ENCODE data around the gene ANXA3.

ANXA3 gene

DNA sequence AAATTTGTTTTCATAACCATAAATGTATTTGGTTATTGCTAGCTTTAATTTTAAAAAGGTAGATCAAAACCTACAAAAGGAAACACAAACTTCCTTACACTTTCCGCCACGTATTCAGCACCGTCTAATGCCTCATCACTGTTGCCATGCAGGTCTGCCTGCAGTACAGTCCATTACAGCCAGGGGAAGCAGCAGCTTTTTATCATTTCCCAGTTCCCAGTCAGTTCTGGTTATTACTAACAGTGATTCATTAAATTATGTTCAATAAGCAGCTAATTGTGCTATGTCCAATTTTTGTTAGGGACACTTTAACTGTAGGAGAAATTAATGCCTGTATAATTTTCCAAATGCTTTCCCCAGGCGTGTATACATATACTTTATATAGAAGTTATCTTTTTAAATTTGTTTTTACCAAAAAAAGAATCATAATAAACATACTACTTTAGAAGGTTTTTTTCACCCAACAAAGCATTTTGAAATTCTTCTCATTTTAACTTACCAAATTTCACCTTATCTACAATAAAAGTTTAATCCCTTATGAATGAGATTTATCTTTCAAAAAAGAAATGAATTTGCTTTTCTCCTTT, 93.3 kb downstream of the ANXA3 start:
- H3K36me3 Mint-ChIP-seq (ENCODE audit: low read depth) = peaks cover 15% of the 10 kb centered on the region
- intact Hi-C loops (cut with micrococcal nuclease) = no loop called here
- H3K9me3 Mint-ChIP-seq = no peaks in the 10 kb centered on the region
- H3K27ac Mint-ChIP-seq = peak overlapping the region; percentile 94
- peaks cover 67% of the 10 kb centered on the region for H3K4me1 Mint-ChIP-seq (ENCODE audit: low read depth)
- peak overlapping the region; percentile 40 for H3K4me3 Mint-ChIP-seq
- H3K27me3 Mint-ChIP-seq = no peaks in the 10 kb centered on the region

DNA sequence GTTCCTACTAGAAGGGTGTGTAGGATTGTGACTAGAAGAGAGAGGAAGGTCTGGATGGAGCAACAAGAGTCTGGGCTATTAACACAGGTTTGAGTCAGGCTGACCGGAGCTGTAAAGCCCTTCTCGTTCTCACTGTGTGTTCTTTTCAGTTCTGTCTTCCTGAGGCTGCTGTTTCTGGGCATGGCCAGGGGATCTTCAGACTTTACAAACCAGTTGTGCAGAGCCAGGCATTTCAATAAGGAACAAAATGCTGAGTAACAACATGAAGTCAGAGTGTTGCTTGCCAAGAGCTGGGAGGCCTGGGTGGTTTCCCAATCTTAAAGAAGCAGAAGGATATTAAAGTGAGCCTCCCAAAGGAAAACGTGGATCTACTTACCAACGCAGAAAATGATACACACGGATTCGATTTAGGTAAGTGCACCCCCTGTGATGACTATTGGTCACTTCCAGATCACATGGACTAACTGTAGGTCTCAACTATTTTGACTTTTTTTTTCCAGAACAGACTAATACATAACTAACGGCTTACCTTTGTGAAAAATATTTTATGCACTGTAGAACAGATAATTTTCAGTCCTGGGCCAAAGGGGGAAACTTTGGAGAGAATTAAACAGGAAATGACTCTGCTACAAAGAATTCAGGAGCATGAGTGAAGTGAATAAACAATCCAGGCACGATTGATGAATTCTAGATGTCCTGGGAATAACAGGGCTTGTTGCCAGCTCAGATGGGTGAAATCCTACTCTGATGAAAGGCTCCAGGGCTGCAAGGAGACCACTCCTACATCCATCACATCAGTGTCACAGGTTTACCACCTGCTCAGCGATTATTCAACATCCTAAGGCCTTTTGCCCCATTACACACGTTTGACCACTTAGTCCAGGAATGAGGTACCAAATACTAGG, 94.5 kb downstream of the ANXA3 start:
- peaks cover 72% of the 10 kb centered on the region for H3K4me1 Mint-ChIP-seq (ENCODE audit: low read depth)
- peak overlapping the region; percentile 94 for H3K27ac Mint-ChIP-seq
- no peaks in the 10 kb centered on the region for H3K27me3 Mint-ChIP-seq
- H3K9me3 Mint-ChIP-seq = no peaks in the 10 kb centered on the region
- intact Hi-C loops (cut with micrococcal nuclease) = loop anchor here (1.0 kb wide), 2 partner anchors 11 to 130 kb away; partner anchors contain the start of gene BMP2K
- peaks cover 28% of the 10 kb centered on the region for H3K36me3 Mint-ChIP-seq (ENCODE audit: low read depth)
- H3K4me3 Mint-ChIP-seq = peak overlapping the region; percentile 66

GRCh38 chr4:78647272-78647671, 95.7 kb downstream of the ANXA3 start:
- Mint-ChIP-seq H3K4me3 (peak overlapping the region; percentile 40), H3K27ac (peak overlapping the region; percentile 94), H3K9me3 (no peaks in the 10 kb centered on the region), H3K36me3 (ENCODE audit: low read depth) (peaks cover 39% of the 10 kb centered on the region), H3K4me1 (ENCODE audit: low read depth) (peaks cover 64% of the 10 kb centered on the region), H3K27me3 (no peaks in the 10 kb centered on the region)
- intact Hi-C loops (cut with micrococcal nuclease) = no loop called here

DNA sequence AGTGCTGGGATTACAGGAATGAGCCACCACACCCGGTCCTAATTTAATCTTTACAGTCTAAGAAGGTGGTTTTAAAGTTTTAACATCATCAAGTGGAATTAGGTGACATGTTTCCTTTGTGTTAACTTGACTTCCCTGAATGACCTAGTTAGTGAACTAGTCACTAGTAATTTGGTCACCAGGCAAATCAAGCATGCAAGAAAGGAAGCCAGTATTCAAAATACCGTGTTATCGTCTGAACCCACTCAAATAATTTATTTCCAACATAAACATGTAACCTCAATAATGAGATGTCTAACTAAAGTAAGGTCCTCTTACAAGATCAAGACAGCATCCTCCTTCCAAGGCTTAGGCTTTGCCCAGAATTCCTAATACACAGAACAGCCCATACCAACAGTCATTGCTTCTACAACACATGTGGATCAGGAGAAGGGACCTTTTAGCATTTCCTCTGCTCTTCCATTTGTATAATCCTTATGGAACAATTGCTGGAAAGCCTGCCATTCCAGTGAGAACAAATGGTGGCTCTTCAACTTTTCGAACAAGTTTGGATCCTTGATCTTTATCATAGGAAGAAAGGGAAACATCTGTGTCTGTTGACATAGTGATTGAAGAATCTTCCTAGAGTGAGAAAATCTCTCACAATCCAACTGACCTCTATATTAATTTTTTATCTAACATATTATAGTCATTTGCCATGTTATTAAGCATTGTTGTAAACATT, 97.2 kb downstream of the ANXA3 start:
- peak overlapping the region; percentile 77 for H3K4me3 Mint-ChIP-seq

DNA sequence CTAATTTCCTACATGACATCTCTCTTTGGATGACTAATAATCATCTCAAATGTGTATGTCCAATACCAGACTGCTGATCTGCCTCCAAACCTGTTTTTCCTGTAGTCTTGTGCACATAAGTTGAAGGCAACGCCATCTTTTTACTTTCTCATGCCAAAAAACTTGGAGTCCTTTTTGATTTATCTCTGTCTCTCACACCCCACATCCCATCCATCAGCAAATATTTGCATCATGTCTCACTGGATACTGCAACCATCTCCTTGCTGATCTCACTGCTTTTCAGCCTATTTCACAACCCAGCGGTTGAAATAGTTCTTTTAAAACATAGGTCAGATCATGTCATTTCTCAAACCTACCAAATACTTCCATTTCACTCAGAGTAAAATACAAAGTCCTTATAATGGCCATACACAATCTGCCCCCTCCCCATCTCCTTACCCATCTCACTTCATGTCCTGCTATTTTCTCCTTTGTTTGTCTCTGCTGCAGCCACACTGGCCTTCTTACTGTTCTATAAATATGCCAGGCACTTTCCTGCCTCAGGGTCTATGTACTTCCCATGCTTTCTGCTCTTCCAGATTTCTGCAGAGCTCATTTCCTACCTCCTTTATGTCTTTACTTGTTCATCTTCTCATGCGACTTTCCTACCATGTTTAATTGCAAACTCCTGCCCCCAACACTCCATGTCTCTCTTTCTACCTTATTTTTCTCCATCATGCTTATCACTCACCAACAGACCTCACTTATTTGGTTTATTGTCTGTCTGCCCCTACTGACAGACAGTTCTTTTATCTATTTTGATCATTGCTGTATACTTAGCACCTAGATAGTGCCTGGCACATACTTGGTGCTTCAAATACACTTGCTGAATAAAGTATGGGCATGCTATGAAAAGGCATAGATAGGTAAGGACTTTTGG, 98.8 kb downstream of the ANXA3 start:
- peaks cover 68% of the 10 kb centered on the region for H3K4me1 Mint-ChIP-seq (ENCODE audit: low read depth)
- no peaks in the 10 kb centered on the region for H3K27me3 Mint-ChIP-seq
- intact Hi-C loops (cut with micrococcal nuclease) = no loop called here
- no peaks in the 10 kb centered on the region for H3K9me3 Mint-ChIP-seq
- peaks cover 50% of the 10 kb centered on the region for H3K36me3 Mint-ChIP-seq (ENCODE audit: low read depth)
- no peak overlapping the region for H3K4me3 Mint-ChIP-seq
- peak overlapping the region; percentile 39 for H3K27ac Mint-ChIP-seq

More for the DNA sequence above, 97.2 kb downstream of the ANXA3 start:
- Mint-ChIP-seq H3K36me3 (ENCODE audit: low read depth) (peaks cover 50% of the 10 kb centered on the region), H3K27me3 (no peaks in the 10 kb centered on the region), H3K27ac (peak overlapping the region; percentile 84), H3K4me1 (ENCODE audit: low read depth) (peaks cover 61% of the 10 kb centered on the region), H3K9me3 (no peaks in the 10 kb centered on the region)
- intact Hi-C loops (cut with micrococcal nuclease) = no loop called here

DNA sequence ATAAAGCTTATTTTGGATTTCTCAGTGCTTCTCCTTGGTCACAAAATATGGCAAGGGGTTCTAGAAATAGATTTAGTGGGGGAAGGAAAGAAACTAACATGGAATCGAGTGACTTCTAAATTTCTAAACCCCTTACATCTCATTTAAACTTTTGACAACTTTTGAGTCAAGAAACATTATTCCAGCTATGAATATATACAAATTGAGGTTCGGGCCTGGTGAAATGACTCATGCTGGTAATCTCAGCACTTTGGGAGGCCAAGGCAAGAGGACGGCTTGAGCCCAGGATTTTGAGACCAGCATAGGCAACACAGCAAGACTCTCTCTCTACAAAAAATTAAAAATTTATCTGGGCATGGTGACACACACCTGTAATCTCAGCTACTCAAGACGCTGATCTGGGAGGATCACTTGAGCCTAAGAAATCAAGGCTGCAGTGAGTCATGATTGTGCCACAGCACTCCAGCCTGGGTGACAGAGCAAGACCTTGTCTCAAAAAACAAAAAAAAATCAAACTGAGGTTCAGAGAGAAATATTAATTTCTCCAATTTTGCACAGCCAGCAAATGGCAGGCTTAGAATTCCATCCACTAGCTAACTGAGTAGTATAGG, 99.8 kb downstream of the ANXA3 start:
- Mint-ChIP-seq H3K4me3 (no peak overlapping the region), H3K27me3 (no peaks in the 10 kb centered on the region), H3K9me3 (no peaks in the 10 kb centered on the region), H3K36me3 (ENCODE audit: low read depth) (peaks cover 50% of the 10 kb centered on the region), H3K4me1 (ENCODE audit: low read depth) (peaks cover 66% of the 10 kb centered on the region), H3K27ac (no peak overlapping the region)
- intact Hi-C loops (cut with micrococcal nuclease) = no loop called here

DNA sequence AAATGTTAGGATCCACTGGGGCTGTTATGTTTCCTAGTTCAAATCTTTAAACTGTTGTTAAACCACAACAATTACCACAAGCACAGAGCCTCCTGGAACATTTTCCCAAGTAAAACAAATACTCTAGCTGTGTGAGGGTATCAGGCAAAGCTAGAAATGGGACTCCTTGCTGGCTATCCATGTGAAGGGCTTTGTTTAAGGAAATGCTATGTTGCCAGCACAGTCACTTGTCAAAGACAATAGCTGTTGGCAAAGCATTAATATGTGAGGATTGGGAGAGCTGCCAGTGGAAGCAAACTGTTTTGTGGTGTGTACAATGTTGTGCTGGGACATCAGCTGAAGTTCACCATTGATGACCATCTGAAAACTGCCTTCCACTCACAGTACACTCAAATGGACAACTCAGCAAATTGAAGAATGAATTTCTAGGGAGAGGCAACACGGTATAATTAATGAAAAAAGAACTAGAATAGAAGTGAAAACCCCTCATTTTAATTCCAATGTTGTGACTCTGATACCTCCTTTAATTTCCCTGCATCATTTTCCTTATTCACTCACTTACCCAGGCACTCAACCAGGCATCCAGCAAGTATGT, 100.8 kb downstream of the ANXA3 start:
- Mint-ChIP-seq H3K27ac (peak overlapping the region; percentile 54), H3K4me3 (no peak overlapping the region), H3K36me3 (ENCODE audit: low read depth) (peaks cover 50% of the 10 kb centered on the region), H3K4me1 (ENCODE audit: low read depth) (peaks cover 73% of the 10 kb centered on the region), H3K9me3 (no peaks in the 10 kb centered on the region), H3K27me3 (no peaks in the 10 kb centered on the region)
- intact Hi-C loops (cut with micrococcal nuclease) = no loop called here

DNA sequence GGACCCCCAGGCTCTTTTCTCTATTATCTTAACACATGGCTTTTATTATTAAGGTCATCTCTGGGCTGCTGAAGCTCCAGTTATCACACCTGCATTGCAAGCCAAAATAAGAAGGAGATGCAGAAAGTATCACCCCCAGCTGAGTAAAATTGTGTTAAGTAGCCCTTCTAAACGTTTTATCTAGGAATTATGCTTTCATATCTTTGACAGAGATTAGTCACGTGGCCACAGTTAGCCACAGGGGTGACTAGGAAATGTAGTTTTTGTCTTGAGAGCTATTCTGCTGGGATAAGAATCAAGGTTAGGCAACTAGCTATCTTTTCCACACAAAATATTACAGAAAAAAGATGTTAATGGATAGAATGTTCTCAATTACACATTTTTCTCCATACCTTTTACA, 102.1 kb downstream of the ANXA3 start:
- Mint-ChIP-seq H3K27ac (no peak overlapping the region), H3K36me3 (ENCODE audit: low read depth) (peaks cover 47% of the 10 kb centered on the region), H3K9me3 (no peaks in the 10 kb centered on the region), H3K27me3 (no peaks in the 10 kb centered on the region), H3K4me1 (ENCODE audit: low read depth) (peaks cover 74% of the 10 kb centered on the region), H3K4me3 (no peak overlapping the region)
- intact Hi-C loops (cut with micrococcal nuclease) = no loop called here

- intact Hi-C loops (cut with micrococcal nuclease) = no loop called here
- peaks cover 48% of the 10 kb centered on the region for H3K36me3 Mint-ChIP-seq (ENCODE audit: low read depth)
- no peaks in the 10 kb centered on the region for H3K9me3 Mint-ChIP-seq
- peak overlapping the region; percentile 52 for H3K27ac Mint-ChIP-seq
- peaks cover 78% of the 10 kb centered on the region for H3K4me1 Mint-ChIP-seq (ENCODE audit: low read depth)
- H3K4me3 Mint-ChIP-seq = no peak overlapping the region
- H3K27me3 Mint-ChIP-seq = no peaks in the 10 kb centered on the region
These were observed 103.2 kb downstream of the ANXA3 start for GRCh38 chr4:78654807-78655206.

GRCh38 chr4:78656968-78657445, 105.4 kb downstream of the ANXA3 start:
- no peaks in the 10 kb centered on the region for H3K9me3 Mint-ChIP-seq
- intact Hi-C loops (cut with micrococcal nuclease) = loop anchor here (1.0 kb wide), 1 partner anchor 11 kb away; no protein-coding TSS in a partner anchor
- H3K27ac Mint-ChIP-seq = peak overlapping the region; percentile 96
- H3K36me3 Mint-ChIP-seq (ENCODE audit: low read depth) = peaks cover 26% of the 10 kb centered on the region
- H3K27me3 Mint-ChIP-seq = no peaks in the 10 kb centered on the region
- peak overlapping the region; percentile 54 for H3K4me3 Mint-ChIP-seq
- peaks cover 79% of the 10 kb centered on the region for H3K4me1 Mint-ChIP-seq (ENCODE audit: low read depth)

GRCh38 chr4:78659264-78659663, 107.7 kb downstream of the ANXA3 start:
- Mint-ChIP-seq H3K4me3 (no peak overlapping the region), H3K4me1 (ENCODE audit: low read depth) (peaks cover 86% of the 10 kb centered on the region), H3K27me3 (no peaks in the 10 kb centered on the region), H3K36me3 (ENCODE audit: low read depth) (peaks cover 30% of the 10 kb centered on the region), H3K27ac (peak overlapping the region; percentile 96), H3K9me3 (peaks cover 13% of the 10 kb centered on the region)
- intact Hi-C loops (cut with micrococcal nuclease) = no loop called here

DNA sequence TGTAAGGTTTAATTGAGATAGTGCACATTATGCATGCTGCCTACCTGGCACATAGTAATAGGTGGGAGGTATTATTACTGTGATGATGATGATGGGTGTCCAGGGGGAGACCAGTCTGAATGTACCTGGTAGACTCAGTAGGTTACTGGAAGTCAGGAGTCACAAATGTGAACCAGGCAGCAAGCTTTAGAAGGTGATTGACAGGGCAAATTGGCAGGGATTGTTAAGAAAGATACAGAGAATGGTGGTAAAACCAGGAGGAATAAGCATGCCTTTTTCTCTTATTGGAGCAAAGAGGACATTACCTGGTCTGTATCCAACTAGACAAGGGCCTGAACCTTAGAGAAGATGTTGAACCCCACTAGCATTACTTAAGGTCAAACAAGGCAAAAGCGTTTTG, 108.1 kb downstream of the ANXA3 start:
- no peaks in the 10 kb centered on the region for H3K27me3 Mint-ChIP-seq
- H3K4me1 Mint-ChIP-seq (ENCODE audit: low read depth) = peaks cover 86% of the 10 kb centered on the region
- peak overlapping the region; percentile 96 for H3K27ac Mint-ChIP-seq
- peaks cover 15% of the 10 kb centered on the region for H3K9me3 Mint-ChIP-seq
- H3K36me3 Mint-ChIP-seq (ENCODE audit: low read depth) = peaks cover 34% of the 10 kb centered on the region
- H3K4me3 Mint-ChIP-seq = no peak overlapping the region
- intact Hi-C loops (cut with micrococcal nuclease) = no loop called here

All from dendritic cell treated with granulocyte-macrophage colony-stimulating factor and Interleukin-4, amounts not matched to agents 40 ng/mL and 50 ng/mL, for 4 days (primary cell).